ENCODE measurements around the gene SCARB1.
A peak's percentile ranks its signal among the peaks of the same experiment; 100 is the strongest.

Gene SCARB1

DNA sequence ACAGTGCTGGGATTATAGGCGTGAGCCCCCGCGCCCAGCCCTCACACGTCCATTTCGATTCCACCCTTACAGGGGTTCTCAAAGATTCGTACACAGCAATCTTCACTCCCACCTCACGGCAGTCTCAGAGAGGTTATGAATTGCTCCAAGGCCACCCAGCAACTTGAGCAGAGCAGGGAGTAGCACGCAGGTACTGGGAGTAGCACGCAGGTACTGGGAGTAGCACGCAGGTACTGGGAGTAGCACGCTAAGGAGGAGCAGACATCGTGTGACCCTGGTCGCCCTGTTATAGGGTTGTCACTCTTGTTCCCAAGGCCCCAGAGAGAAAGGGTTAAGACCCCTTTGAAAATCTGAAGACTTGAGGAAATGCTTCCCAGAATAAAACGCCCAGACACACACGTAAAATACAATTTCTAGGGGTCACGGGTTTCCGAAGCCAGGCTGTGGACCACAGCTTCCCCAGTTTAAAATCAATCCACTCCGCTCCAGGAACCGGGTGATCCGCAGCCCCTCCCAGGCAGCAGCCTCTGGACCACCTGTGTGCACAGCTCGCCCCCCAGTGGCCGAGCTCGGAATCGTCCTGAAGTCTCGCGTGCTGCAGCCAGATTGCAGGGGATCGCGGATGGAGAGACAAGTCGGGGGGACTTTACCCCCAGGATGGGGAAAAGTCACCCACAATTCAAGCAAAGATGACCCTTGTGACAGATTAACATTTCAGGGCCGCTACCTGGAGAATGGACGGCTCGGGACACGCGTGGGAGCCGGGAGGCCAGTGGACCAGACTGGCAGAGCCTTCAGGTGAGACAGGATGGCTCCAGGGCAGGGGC, 92.0 kb downstream of the SCARB1 start:
- peak; percentile 30 for DNase-seq

DNA sequence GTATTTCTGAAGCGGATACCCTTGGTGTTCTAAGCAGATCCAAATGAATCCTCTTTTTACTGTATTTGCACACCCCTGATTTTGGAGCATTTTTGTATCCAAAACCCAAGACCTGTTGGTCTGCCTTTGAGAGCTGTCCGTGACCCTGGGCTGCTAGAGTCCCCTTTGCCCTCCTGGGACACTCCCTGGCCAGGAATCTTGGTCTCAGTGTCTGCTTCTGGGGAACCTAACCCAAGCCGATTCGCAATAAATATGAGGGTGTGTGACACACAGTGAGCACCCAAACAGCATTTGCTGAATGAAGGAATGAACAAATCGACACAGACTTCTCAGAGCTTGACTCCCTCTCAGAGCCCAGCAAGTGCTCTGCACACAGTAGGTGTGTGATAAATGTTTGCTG, 92.9 kb downstream of the SCARB1 start:
- no peak for DNase-seq

DNA sequence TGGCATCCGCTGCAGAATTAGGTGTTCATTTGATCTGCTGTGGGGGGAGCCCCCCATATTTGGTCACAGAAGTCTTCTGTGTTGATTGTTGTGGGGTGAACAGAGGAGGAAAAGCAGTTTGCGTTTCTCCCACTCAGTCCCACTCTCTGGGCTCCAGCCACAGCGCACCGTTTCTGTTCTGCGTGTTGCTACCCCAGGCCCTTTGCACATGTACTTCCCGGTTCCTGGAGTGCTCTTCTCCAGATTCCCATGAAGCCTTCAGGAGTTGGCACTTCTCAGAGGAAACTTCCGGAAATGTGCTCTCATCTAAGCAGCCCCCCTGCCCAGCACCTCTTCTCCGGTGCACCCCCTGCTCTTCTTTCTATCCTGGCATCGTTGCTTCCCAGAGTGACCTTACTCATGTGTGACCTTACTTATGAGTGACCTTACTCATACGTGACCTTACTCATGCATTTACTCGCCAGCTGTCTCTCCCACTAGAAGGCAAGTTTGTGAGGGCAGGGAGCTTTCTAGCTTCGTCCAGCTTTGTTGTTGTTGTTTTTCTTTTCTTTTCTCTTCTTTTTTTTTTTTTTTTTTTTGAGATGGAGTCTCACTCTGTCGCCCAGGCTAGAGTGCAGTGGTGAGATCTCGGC, 93.7 kb downstream of the SCARB1 start:
- DNase-seq, result no peak

DNA sequence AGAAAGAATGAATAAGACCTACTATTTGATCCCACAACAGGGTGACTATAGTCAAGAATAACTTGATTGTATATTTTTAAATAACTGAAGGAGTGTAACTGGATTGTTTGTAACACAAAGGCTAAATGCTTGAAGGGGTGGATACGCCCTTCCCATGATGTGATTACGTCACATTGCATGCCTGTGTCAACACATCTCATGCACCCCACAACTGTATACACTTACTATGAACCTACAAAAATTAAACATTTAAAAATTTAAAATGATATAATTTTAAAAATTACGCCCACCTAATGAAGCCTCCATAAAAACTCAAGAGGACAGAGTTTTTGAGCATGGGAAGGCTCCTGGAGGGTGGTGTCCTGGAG, 94.5 kb downstream of the SCARB1 start:
- no peak for DNase-seq

DNA sequence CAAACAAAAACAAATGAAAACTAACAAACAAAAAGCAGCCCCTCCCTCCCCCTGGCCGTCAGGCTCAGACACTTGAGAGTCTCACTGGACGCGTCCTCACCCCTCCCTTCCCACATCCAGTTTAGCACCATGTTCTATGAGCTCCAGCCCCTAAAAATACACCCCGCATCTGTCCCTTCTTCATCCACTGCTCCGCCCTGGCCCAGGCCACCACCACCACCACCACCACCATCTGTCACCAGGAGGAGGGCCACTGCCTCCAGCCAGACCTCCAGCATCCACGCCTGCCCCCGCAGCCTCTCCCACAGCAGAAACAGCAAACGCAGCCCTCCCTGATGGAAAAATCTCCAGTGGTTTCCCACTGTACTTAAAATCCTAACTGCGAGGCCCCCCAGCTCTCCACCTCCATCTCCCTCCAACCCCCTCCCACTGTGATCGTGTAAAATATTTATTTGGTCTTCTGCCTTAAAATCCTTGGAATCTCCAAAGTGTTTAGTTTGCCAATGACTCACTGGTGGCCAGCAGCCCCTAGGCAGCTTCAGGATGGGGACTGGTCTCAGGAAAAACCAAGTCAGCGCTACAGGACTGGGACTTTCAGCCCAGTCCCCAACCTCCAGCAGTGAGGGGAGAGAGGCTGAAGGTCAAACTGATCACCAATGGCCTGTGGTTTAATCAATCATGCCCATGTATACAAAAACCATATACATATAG, 95.1 kb downstream of the SCARB1 start:
- peak; percentile 58 for DNase-seq

DNA sequence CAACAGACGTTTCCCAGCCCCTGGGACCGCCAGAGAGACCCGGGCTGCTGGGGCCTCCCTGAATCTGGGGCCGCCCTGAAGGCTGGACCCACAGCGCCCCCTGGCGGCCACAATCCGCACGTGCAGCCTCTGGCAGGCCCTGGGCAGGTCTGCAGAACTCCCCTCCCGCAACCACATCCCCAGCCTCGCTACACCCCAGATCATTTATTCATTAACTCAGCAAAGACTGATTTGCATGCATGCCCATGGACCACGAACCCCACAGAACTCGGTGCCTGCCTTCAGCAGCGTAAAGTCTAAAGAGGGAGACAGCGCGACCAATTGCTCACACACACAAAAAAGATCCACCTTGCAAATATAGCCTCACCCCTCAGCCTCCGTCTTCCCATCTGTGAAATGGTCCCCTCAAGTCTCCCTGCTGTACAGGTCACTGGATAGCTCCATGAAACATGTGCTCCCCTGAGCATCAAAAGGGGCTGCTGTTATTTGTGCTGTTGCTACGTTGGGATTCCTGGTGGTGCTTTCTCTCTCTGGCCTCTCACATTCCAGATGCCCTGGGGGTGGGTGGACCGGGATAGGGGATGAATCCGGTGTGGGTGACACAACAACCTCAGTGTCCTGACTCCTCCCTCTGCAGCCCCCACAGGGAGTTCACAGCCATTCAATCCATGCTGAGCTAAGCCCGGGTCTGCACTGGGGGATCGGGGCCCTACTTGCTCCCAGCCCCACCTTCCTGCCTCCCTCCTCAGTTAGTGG, 96.4 kb downstream of the SCARB1 start:
- DNase-seq, result no peak

DNA sequence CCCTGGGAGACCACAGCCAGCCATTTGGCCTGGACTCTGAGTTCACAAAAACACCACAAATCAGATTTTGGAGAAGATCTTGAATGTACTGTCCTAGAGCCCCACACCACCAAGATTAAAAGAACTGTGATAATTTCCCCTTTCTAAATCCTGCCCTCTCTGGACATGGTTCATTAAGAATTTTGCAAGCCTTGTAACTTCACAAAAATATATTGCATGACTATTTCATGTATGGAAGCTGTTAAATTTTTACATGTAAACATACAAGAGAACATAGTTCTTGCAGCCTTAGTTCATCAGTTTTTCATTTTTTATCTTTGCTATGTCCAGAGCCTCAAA, 97.0 kb downstream of the SCARB1 start:
- DNase-seq, result no peak

DNA sequence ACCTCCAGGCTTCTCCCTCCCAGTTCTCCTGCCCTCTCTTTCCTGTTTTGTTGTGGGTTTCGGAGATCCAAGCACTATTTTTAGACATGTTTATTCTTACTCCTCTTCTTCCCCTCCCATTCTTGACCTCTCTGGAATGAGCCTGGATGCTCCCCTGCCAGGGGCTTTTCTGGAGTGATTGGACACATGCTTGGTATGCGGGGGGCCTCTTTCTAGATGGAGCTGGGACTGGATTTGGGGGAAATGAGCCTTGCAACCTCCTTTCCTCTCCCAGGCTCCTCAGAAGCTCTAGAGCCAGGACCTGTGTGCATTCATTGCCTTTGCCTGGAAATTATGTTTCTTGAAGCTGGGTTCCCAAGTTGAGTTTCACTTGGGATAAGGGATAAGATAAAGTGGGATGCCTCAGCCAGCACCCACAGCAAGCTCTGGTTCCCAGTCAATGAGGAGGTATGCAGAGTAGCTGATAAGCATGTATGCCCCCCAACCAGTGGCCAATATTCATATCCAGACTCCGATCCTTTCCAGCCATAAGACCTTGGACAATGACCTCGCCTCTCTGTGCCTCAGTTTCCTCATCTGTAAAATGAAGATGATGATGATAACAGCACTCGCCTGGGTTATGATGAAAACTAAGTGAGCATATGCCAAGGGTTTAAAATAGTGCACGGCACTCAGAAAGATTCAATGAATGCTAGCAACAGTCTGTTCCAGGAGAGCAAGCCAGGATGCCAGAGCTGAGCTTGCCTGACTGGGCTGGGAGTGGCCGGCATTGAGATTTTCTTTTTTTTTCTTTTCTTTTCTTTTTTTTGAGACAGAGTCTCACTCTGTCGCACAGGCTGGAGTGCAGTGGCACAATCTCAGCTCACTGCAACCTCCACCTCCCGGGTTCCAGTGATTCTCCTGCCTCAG, 97.8 kb downstream of the SCARB1 start:
- DNase-seq, result no peak

DNA sequence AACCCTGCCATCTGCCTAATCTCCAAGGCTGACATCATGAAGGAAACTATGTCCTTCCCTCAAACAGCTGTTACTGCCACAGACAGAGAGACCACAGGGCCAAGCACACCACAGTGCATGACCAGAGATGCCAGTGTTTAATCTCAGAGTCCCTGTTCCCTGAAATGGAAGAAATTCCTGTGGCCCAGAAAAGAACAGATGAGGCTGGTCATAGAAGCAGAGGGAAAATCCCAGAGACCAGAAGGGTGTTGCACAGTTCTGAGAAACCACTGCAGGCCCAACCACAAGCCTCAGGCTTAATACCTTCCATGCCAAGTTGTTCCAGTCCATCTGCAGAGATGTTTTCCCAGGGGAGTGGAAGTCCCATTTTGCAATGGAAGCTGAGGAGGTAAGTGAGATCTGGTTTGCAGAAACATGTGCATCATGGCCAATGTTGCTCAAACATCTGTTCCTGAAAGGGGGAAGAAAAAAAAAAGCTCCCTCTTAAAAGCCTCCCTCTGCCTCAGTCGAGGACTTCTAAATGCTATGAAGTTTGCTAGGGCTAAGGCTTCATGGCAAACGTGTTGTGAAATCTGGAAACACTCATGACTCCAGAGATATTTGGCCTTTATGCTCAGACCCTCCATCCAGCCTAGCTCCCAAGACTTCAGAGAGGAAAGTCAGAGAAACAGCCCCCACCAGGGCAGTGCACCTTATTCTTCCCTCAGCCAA, 98.6 kb downstream of the SCARB1 start:
- peak; percentile 80 for DNase-seq

DNA sequence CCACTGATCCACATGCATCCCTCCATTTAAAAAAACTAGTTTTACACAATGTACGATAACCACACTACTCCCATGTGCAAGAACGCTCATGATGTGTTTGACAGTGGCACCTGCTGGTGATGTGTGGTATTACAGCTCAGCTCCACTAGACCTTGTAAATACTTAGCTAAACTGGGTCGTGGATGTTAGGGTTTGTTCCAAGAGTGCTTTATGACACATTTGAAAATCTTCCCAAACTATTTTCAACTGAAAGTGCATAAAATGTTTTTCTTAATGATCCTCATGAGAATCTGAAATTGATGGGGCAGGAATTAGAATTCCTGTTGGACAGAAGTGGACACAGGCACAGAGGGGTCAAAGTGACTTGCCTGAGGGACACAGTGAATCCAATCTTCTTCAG, 99.2 kb downstream of the SCARB1 start:
- no peak for DNase-seq

DNA sequence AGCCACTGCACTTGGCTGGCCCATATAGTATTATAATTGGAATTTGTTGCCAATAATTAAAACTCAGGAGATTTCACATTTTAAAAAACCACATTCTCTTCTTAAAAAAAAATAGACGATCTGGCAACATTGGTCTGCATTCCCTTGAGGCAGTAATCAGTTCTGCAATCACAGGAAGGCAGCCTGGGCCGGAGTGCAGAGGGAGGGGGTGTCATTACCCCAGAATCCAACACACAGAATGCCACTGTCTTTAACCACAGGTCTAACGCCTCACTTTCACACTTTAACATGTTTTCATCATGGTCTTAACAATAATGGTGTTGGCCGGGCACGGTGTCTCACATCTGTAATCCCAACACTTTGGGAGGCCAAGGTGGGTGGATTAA, 100.1 kb downstream of the SCARB1 start:
- no peak for DNase-seq

DNA sequence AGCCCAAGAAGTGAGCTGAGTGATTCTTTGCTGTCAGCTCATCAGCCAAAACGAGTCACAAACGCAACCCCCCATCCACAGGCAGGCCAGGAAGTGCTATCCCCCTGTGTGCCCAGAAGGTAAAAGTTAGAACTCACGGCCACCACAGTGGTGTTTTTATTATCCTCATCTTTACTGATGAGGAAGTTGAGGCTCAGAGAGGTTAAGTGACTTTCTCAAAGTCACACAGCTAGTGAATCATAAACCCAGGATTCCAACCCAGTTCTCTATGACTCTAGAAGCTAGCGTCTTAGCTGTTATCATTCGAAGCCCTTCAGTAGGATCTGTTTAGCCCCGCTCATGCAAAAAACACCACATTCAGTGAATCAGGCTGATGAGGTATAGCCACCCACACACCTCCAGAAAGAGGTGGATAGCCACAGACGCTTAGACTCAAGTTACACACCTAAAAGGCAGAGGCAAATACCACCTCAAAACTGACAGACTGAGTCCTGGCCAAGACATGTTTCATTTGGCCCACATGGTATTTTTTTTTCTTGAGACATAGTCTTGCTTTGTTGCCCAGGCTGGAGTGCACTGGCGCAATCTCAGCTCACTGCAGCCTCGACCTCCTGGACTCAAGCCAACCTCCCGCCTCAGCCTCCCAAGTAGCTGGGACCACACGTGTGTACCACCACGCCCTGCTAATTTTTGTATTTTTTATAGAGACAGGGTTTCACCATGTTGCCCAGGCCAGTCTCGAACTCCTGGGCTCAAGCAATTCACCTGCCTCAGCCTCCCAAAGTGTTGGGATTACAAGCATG, 100.7 kb downstream of the SCARB1 start:
- no peak for DNase-seq

DNA sequence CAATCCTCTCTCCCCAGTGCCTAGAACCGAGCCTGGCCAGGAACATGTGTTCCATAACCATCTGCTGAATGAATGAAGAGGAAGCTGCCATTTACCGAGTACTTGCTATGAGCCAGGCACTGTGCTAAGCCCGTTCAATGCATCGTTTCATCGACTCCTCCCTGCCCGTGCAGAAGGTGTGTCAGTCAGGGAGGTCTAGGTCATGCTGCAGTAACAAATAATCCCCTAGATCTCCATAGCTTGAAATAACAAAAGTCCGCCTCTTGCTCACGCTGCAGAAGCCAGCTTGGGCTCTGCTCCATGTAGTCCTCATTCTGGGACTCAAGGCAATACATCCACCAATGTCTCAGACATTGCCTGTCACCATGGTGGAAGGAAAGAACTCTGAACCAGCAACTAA, 101.3 kb downstream of the SCARB1 start:
- DNase-seq, result no peak

DNA sequence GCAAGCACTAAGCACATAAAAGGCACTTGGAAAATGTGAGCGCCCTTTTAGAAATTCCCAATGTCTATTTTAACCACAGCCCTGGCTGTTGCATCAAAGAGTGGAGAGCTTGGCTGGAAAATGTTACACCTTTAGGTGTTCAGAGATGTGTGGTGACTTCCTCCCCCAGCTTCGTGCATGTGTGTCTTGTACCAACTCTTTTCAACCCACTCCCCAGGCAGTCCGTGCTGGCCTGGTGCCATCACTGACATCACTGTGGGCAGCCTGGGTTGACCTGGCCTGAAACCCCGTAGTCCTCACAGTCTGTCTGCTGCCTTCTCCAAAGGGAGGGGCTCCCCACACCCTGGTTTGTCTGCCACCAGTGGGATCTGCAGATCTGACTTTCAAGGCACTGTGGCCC, 101.8 kb downstream of the SCARB1 start:
- DNase-seq, result no peak

DNA sequence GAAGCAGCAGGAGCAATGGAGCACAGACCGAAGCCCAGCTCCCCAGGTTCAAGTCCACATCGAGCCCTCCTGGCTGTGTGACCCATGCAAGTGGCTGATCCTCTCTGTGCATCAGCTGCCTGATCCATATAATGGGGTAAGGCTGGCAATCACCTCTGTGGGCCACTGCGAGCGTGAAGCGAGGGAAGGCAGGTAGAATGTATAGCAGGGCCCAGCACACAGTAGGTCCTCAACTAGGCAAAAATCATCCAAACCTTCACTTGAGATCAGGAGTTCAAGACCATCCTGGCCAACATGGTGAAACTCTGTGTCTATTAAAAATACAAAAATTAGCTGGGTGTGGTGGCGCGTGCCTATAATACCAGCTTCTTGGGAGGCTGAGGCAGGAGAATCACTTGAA, 102.6 kb downstream of the SCARB1 start:
- DNase-seq, result no peak

DNA sequence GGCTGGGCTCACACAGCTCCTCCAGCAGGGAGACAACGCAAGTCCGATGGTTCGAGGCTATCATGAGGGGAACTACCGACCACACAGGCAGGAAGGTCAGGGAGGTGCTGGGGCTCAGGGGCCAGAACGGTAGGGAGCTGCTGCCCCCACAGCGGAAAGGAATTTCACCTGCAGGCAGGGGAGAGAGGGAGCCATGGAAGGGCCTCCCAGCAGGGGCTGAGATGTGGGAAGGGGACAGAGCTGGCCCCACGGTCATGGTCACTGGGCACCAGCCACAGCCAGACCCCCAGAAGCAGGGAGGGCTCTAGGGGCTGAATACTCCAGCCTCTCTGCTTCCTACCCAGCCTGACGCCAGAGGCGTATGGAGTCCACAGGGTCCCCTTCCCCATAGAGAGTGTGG, 103.1 kb downstream of the SCARB1 start:
- no peak for DNase-seq

DNA sequence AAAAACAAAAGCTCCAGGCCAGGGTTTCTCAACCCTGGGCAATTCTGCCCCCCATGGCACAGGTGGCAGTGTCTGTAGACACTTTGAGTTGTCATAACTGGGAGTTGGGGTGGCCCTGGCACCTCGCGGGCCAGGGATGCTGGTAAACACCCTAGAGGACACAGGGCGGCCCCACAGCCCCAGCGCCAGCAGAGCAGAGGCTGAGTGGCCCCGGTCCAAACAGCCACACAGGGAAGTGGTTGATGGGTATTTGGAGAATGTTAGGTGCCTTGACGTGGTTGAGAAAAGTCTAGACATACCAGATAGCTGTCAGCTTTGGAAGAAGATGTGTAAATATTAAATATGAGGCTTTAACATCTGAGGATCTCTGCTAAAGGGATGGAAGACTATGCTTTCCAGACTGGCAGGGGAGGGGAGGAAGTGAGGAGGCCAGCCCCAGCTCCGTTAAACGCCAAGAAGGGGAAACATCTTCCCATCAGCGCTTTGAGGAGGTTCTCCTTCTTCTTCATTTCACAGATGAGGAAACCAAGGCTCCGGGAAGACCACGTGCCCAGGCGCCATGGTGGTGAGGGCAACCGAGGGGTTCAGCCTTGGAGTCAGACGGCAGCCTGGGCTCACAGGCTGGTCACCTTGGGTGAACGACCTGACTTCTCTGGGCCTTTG, 103.7 kb downstream of the SCARB1 start:
- no peak for DNase-seq

DNA sequence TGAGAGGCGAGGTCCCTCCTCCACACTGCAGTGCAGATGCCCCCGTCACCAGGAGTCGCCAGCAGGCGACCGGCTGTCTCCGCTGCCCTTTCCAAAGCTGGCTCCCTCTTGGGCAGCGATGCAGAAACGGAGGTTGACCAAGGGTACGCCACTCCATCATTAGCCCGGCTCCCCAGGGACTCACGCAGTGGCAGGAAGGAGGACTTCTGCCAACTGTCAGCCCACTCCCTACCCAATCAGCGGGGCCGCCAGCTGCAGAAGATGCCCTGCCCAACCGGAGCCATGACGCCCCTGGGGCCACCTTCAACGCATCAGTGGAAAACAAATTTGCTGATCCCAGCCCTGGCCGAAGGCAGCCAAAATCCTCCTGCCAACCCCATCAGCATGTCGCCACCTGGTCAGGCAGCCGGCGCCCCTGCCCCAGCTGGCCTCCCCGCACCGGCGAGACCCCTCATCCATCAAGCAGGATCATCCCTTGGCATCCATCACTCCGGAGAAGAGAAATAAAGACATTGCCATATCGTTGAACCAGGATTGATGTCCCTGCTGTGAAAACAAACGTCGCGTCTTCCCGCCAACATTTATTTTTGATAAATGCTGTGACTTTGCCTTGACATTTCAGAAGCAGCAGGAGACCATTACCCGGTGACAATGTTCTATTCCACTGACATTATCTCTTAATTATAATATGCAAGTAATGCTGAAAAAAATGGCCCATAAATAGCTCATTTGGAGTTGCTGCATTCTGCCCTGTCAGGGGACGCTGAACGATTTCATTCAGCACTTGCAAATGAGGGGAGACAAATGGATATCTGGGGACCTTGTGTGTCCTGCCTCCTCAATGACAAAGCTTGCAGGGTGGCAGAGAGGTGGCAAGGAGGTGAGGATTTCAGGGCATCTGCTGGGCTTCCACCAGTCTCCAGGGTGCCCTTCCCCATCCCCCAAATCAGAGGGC, 105.1 kb downstream of the SCARB1 start:
- peak; percentile 67 for DNase-seq

DNA sequence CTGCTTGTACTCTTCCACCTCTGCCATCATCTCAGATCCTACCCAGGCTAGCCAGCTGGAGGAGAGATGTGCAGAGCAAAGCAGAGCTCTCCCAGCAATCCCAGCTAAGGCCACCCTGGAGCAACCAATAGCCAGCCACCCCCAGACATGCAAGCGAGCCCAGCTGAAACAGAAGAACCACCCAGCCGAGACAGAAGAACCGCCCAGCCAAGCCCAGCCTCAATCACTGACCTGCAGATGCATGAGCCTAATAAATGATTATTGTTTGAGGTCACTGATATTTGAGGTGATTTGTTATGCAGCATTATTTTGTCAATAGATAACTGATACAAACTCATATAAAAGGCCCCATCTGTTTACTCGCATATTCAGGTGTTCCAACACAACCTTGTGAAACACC, 106.3 kb downstream of the SCARB1 start:
- no peak for DNase-seq
